HG03575 (cell line): ENCODE data around the gene STK11IP.

Source experiments
- ATAC-seq: cut with Tn5 transposase; IDR thresholded peaks from one replicate; pipeline ENCODE4 v1.9.1; 2021; ENCODE audit not compliant: unreplicated experiment, insufficient number of reproducible peaks, low FRiP score; ENCODE audit errors: extremely low read depth

STK11IP gene

DNA sequence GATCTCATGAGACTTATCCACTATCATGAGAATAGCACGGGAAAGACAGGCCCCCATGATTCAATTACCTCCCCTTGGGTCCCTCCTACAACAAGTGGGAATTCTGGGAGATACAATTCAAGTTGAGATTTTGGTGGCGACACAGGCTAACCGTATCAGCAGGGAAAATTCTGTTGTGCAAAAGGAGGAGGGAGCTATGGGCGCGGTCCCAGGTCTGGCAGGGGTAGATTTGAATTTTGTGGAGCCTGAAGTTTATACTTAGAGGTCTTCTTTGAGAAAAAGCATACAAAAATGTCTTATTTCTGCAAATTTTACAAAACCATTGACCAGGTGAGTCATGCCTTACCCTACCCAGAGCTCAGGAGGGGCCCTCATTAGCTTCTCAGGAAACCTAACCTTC is 66.4 kb downstream of the STK11IP start:
- ATAC-seq, result no peak

DNA sequence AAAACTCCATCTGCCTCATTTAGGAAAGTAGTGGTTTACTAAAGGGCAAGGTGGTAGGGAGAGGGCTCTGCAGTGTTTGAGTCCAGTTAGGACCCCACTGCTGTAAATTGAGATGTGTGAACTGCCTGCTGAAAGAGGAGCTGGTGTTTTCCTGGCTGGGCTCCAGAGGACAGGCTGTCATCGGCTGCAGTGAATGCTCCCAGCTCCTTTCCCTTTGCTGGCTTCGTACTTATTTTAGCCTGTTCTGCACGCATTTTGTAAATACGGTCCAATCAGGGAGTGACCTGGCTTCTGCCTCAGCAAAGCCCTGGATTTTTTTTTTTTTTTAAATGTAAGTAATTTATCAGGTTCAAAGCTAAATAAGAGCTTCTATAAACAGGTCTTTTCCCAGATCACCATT is 67.3 kb downstream of the STK11IP start:
- ATAC-seq, result no peak

GRCh38 chr2:219665926-219666325 is 68.3 kb downstream of the STK11IP start:
- no peak for ATAC-seq
